Stimulated activated naive CD8-positive, alpha-beta T cell treated with anti-CD3 and anti-CD28 coated beads, Interleukin-15, Interleukin-2, amounts not matched to agents 100 ng/mL and 50 ng/mL, for 24 hours (primary cell): ENCODE results near the gene PLEKHD1.
"Not testable (repeated sequence)": the region's sequence is repeated elsewhere in the genome, so short reads cannot be mapped to it uniquely, and the experiment has no call there.

Experiments
- H3K27ac Mint-ChIP-seq: one replicate; pipeline ENCODE4 v1.8.0; 2021; ENCODE audit warnings: mild to moderate bottlenecking, mixed read lengths
- H3K27me3 Mint-ChIP-seq: one replicate; pipeline ENCODE4 v1.8.0; 2021; ENCODE audit warnings: mixed read lengths
- H3K36me3 Mint-ChIP-seq: one replicate; pipeline ENCODE4 v1.8.0; 2021; ENCODE audit warnings: low read depth, mixed read lengths
- H3K4me1 Mint-ChIP-seq: one replicate; pipeline ENCODE4 v1.8.0; 2021; ENCODE audit warnings: low read depth, mixed read lengths
- H3K4me3 Mint-ChIP-seq: one replicate; pipeline ENCODE4 v1.8.0; 2021; ENCODE audit warnings: mild to moderate bottlenecking, mixed read lengths
- H3K9me3 Mint-ChIP-seq: one replicate; pipeline ENCODE4 v1.8.0; 2021; ENCODE audit warnings: mixed read lengths

PLEKHD1 gene

GRCh38 chr14:69493038-69493437, 8.5 kb downstream of the PLEKHD1 start:
- Mint-ChIP-seq H3K9me3 (no peaks in the 10 kb centered on the region), H3K4me3 (no peak overlapping the region), H3K27ac (no peak overlapping the region), H3K27me3 (peaks cover 11% of the 10 kb centered on the region), H3K36me3 (no peaks in the 10 kb centered on the region), H3K4me1 (no peaks in the 10 kb centered on the region)

GRCh38 chr14:69493791-69494190, 9.3 kb downstream of the PLEKHD1 start:
- Mint-ChIP-seq H3K4me3 (no peak overlapping the region), H3K9me3 (no peaks in the 10 kb centered on the region), H3K36me3 (no peaks in the 10 kb centered on the region), H3K27me3 (peaks cover 8% of the 10 kb centered on the region), H3K4me1 (no peaks in the 10 kb centered on the region), H3K27ac (no peak overlapping the region)

- Mint-ChIP-seq H3K27ac (no peak overlapping the region), H3K36me3 (no peaks in the 10 kb centered on the region), H3K9me3 (no peaks in the 10 kb centered on the region), H3K4me1 (no peaks in the 10 kb centered on the region), H3K4me3 (no peak overlapping the region), H3K27me3 (peaks cover 5% of the 10 kb centered on the region)
Measured at GRCh38 chr14:69495341-69495921, 10.9 kb downstream of the PLEKHD1 start.

GRCh38 chr14:69497866-69498265, 13.3 kb downstream of the PLEKHD1 start:
- not testable (repeated sequence) for H3K36me3 Mint-ChIP-seq, H3K4me1 Mint-ChIP-seq

GRCh38 chr14:69498286-69498685, 13.8 kb downstream of the PLEKHD1 start:
- H3K4me3 Mint-ChIP-seq, H3K27me3 Mint-ChIP-seq, H3K4me1 Mint-ChIP-seq, H3K9me3 Mint-ChIP-seq, H3K27ac Mint-ChIP-seq, H3K36me3 Mint-ChIP-seq: not testable (repeated sequence)

More at GRCh38 chr14:69497866-69498265, 13.3 kb downstream of the PLEKHD1 start:
- H3K9me3 Mint-ChIP-seq, H3K4me3 Mint-ChIP-seq, H3K27ac Mint-ChIP-seq, H3K27me3 Mint-ChIP-seq: not testable (repeated sequence)

GRCh38 chr14:69499436-69499835, 14.9 kb downstream of the PLEKHD1 start:
- Mint-ChIP-seq H3K36me3 (no peaks in the 10 kb centered on the region), H3K9me3 (no peaks in the 10 kb centered on the region), H3K4me1 (no peaks in the 10 kb centered on the region), H3K27ac (no peak overlapping the region), H3K4me3 (no peak overlapping the region), H3K27me3 (peaks cover 4% of the 10 kb centered on the region)

- no peak overlapping the region for H3K4me3 Mint-ChIP-seq
- H3K27me3 Mint-ChIP-seq, result peaks cover 4% of the 10 kb centered on the region
- H3K4me1 Mint-ChIP-seq, result no peaks in the 10 kb centered on the region
- H3K27ac Mint-ChIP-seq, result no peak overlapping the region
- H3K36me3 Mint-ChIP-seq, result no peaks in the 10 kb centered on the region
- H3K9me3 Mint-ChIP-seq, result no peaks in the 10 kb centered on the region
Measured at GRCh38 chr14:69500096-69500495, 15.6 kb downstream of the PLEKHD1 start.

GRCh38 chr14:69500736-69501135, 16.2 kb downstream of the PLEKHD1 start:
- Mint-ChIP-seq H3K4me3 (no peak overlapping the region), H3K4me1 (no peaks in the 10 kb centered on the region), H3K27me3 (peaks cover 4% of the 10 kb centered on the region), H3K9me3 (no peaks in the 10 kb centered on the region), H3K27ac (no peak overlapping the region), H3K36me3 (no peaks in the 10 kb centered on the region)

- no peak overlapping the region for H3K27ac Mint-ChIP-seq
- no peaks in the 10 kb centered on the region for H3K9me3 Mint-ChIP-seq
- H3K27me3 Mint-ChIP-seq, result peaks cover 4% of the 10 kb centered on the region
- no peaks in the 10 kb centered on the region for H3K36me3 Mint-ChIP-seq
- H3K4me3 Mint-ChIP-seq, result no peak overlapping the region
- H3K4me1 Mint-ChIP-seq, result no peaks in the 10 kb centered on the region
Measured at GRCh38 chr14:69501423-69501838, 16.9 kb downstream of the PLEKHD1 start.

GRCh38 chr14:69504775-69505174, 20.2 kb downstream of the PLEKHD1 start:
- no peaks in the 10 kb centered on the region for H3K36me3 Mint-ChIP-seq
- H3K27ac Mint-ChIP-seq, result no peak overlapping the region
- H3K4me1 Mint-ChIP-seq, result no peaks in the 10 kb centered on the region
- H3K4me3 Mint-ChIP-seq, result no peak overlapping the region
- H3K27me3 Mint-ChIP-seq, result no peaks in the 10 kb centered on the region
- H3K9me3 Mint-ChIP-seq, result no peaks in the 10 kb centered on the region

GRCh38 chr14:69505338-69506240, 21.1 kb downstream of the PLEKHD1 start:
- no peaks in the 10 kb centered on the region for H3K27me3 Mint-ChIP-seq
- no peak overlapping the region for H3K4me3 Mint-ChIP-seq
- no peaks in the 10 kb centered on the region for H3K36me3 Mint-ChIP-seq
- no peaks in the 10 kb centered on the region for H3K9me3 Mint-ChIP-seq
- H3K27ac Mint-ChIP-seq, result no peak overlapping the region
- H3K4me1 Mint-ChIP-seq, result no peaks in the 10 kb centered on the region

GRCh38 chr14:69506241-69506595, 21.7 kb downstream of the PLEKHD1 start:
- no peaks in the 10 kb centered on the region for H3K36me3 Mint-ChIP-seq
- H3K4me3 Mint-ChIP-seq, result no peak overlapping the region
- H3K9me3 Mint-ChIP-seq, result no peaks in the 10 kb centered on the region
- peaks cover 3% of the 10 kb centered on the region for H3K27me3 Mint-ChIP-seq
- no peak overlapping the region for H3K27ac Mint-ChIP-seq
- H3K4me1 Mint-ChIP-seq, result no peaks in the 10 kb centered on the region

- Mint-ChIP-seq H3K27me3 (peaks cover 17% of the 10 kb centered on the region), H3K4me3 (no peak overlapping the region), H3K9me3 (peaks cover 3% of the 10 kb centered on the region), H3K27ac (no peak overlapping the region), H3K36me3 (no peaks in the 10 kb centered on the region), H3K4me1 (no peaks in the 10 kb centered on the region)
Measured at GRCh38 chr14:69518289-69519101, 34.0 kb downstream of the PLEKHD1 start.

- peaks cover 15% of the 10 kb centered on the region for H3K27me3 Mint-ChIP-seq
- H3K27ac Mint-ChIP-seq, result no peak overlapping the region
- no peak overlapping the region for H3K4me3 Mint-ChIP-seq
- peaks cover 3% of the 10 kb centered on the region for H3K9me3 Mint-ChIP-seq
- H3K4me1 Mint-ChIP-seq, result no peaks in the 10 kb centered on the region
- H3K36me3 Mint-ChIP-seq, result no peaks in the 10 kb centered on the region
Measured at GRCh38 chr14:69519204-69520100, 34.9 kb downstream of the PLEKHD1 start.
